ENCODE results near the gene GRIA4. TPM values are rescaled to one million over a fixed set of nuclear protein-coding genes. Genes with fewer than 3 reads are reported as not detected.

The GRIA4 gene
- total RNA-seq, 2 experiments from 2014 or later = not detected

GRCh38 chr11:105937331-105937730, 327.5 kb downstream of the GRIA4 start:
- DNase-seq = no peak
- peaks cover 3% of the 10 kb centered on the region for H3K27me3 Mint-ChIP-seq
- H3K4me1 Mint-ChIP-seq (ENCODE audit: low read depth) = no peaks in the 10 kb centered on the region
- H3K36me3 Mint-ChIP-seq = no peaks in the 10 kb centered on the region
- intact Hi-C loops (cut with micrococcal nuclease) = no loop called here
- no peaks in the 10 kb centered on the region for H3K9me3 Mint-ChIP-seq
- CTCF ChIA-PET = no interaction called here
- no peak overlapping the region for H3K4me3 Mint-ChIP-seq
- H3K27ac Mint-ChIP-seq = no peak overlapping the region
- POLR2A ChIA-PET = no interaction called here

DNA sequence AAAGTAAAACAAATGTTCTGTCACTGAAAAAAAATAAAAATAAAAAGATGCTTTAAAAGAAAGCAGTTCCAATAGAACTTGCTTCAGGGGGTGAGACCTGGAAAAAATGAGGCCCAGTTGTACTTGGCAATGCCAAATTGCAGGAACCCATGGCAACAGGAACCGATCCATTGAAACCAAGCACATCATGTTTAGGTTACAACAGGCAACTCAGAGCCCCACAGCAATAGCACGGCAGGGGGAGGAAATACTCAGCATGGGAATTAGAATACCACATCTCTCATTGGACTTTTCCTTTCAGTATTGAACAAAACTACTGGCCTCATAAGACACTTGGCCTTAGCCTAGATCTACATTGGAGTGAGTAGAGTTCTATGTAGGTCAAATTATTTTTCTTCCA, 327.9 kb downstream of the GRIA4 start:
- intact Hi-C loops (cut with micrococcal nuclease) = no loop called here
- ChIA-PET CTCF (no interaction called here), POLR2A (no interaction called here)
- Mint-ChIP-seq H3K9me3 (no peaks in the 10 kb centered on the region), H3K27me3 (peaks cover 3% of the 10 kb centered on the region), H3K4me1 (ENCODE audit: low read depth) (no peaks in the 10 kb centered on the region), H3K4me3 (no peak overlapping the region), H3K27ac (no peak overlapping the region), H3K36me3 (no peaks in the 10 kb centered on the region)
- no peak for DNase-seq

GRCh38 chr11:105942921-105943320, 333.0 kb downstream of the GRIA4 start:
- no peaks in the 10 kb centered on the region for H3K4me1 Mint-ChIP-seq (ENCODE audit: low read depth)
- no peaks in the 10 kb centered on the region for H3K36me3 Mint-ChIP-seq
- POLR2A ChIA-PET = no interaction called here
- H3K27me3 Mint-ChIP-seq = peaks cover 3% of the 10 kb centered on the region
- DNase-seq = no peak
- CTCF ChIA-PET = no interaction called here
- intact Hi-C loops (cut with micrococcal nuclease) = no loop called here
- no peaks in the 10 kb centered on the region for H3K9me3 Mint-ChIP-seq
- H3K27ac Mint-ChIP-seq = no peak overlapping the region
- H3K4me3 Mint-ChIP-seq = no peak overlapping the region

DNA sequence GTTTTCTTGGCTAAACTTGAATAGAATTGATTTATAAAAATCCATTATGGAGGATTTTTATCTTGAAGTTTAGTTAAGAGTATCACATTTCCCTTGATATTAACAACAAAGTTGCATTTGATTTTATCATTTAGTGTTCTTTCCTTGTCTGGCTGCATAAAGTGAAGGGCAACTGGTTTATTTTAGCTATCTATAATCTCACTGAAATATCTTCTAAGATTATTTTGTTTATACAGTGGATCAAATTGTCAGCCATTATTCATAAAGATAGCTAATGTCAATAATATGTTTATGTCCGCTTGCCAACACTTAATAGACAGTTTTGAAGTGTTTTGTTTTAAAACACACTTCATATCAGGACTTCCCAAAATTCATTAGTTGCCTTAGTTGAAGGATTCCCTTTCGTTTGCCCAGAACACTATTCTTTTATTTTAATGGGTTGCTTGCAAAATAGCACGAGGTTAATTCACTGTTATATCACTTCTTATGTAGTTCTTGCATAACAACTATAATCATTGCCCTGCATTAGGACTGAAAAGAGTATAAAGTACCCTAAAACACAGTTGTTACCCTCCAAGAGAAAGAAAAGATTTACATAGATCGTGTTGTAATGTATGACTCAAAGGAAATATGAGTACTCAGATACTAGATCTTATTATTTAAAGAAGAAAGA, 339.2 kb downstream of the GRIA4 start:
- Mint-ChIP-seq H3K27ac (no peak overlapping the region), H3K4me1 (ENCODE audit: low read depth) (no peaks in the 10 kb centered on the region), H3K9me3 (no peaks in the 10 kb centered on the region), H3K36me3 (no peaks in the 10 kb centered on the region), H3K4me3 (no peak overlapping the region), H3K27me3 (no peaks in the 10 kb centered on the region)
- ChIA-PET CTCF (no interaction called here), POLR2A (no interaction called here)
- intact Hi-C loops (cut with micrococcal nuclease) = no loop called here
- DNase-seq = no peak

DNA sequence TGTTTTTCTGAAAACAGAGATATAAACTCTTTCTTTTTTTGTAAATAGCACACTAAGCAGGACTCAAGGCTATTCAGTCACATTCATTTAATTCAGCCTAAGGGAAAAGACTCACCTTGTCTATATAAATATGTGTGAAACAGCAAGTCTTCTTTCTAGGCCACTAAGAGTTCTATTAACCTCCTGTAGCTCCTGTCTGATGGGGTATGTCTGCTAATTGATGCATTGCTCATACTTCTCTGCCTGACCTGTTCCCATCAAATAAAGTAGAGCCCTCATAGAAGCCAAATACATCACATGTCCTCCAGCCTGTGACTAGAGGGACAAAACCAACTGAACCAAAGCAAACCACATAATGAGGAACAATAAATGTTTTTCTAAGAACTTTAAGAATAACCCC, 344.0 kb downstream of the GRIA4 start:
- ChIA-PET POLR2A (no interaction called here), CTCF (no interaction called here)
- Mint-ChIP-seq H3K27ac (no peak overlapping the region), H3K27me3 (peaks cover 3% of the 10 kb centered on the region), H3K4me3 (no peak overlapping the region), H3K36me3 (no peaks in the 10 kb centered on the region), H3K9me3 (peaks cover 10% of the 10 kb centered on the region), H3K4me1 (ENCODE audit: low read depth) (no peaks in the 10 kb centered on the region)
- intact Hi-C loops (cut with micrococcal nuclease) = no loop called here
- DNase-seq = no peak

GRCh38 chr11:105960252-105961245, 350.7 kb downstream of the GRIA4 start:
- Mint-ChIP-seq H3K9me3 (peaks cover 16% of the 10 kb centered on the region), H3K27me3 (peaks cover 3% of the 10 kb centered on the region), H3K36me3 (peaks cover 2% of the 10 kb centered on the region), H3K4me1 (ENCODE audit: low read depth) (no peaks in the 10 kb centered on the region), H3K27ac (no peak overlapping the region), H3K4me3 (no peak overlapping the region)
- intact Hi-C loops (cut with micrococcal nuclease) = no loop called here
- ChIA-PET POLR2A (no interaction called here), CTCF (no interaction called here)
- DNase-seq = no peak

DNA sequence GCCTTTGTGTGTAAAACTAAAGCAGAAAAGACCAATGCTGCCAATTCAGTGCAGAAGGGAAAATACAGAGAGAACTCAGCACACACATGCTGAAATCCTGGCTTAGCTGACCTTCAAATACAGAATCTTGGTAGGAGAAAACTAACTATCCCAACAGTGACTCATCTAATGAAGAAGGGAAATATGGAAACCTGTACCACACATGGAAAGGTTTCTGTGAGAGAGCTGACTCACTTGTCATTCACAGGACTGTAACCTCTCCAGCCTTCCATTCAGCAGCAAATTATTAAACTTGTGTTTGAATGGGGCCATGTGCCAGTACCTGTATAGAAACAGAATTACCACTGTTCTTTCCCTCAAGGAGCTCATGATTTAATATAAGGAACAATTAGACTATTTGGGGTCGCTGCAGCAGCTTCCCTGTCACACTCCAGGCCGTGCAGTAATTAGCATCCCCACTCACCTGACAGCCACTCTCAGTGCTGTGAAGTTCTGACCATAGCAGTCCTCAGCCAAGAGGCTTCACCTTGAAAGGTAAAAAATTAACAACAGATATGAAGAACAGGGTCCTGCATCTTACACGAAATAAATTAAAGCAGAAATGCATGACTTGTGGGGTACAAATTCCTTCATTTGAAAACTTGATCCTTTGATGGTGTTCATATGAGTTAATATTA, 358.3 kb downstream of the GRIA4 start:
- Mint-ChIP-seq H3K4me1 (ENCODE audit: low read depth) (no peaks in the 10 kb centered on the region), H3K27ac (no peak overlapping the region), H3K9me3 (no peaks in the 10 kb centered on the region), H3K27me3 (no peaks in the 10 kb centered on the region), H3K4me3 (no peak overlapping the region), H3K36me3 (no peaks in the 10 kb centered on the region)
- intact Hi-C loops (cut with micrococcal nuclease) = no loop called here
- ChIA-PET POLR2A (no interaction called here), CTCF (no interaction called here)
- DNase-seq = no peak

DNA sequence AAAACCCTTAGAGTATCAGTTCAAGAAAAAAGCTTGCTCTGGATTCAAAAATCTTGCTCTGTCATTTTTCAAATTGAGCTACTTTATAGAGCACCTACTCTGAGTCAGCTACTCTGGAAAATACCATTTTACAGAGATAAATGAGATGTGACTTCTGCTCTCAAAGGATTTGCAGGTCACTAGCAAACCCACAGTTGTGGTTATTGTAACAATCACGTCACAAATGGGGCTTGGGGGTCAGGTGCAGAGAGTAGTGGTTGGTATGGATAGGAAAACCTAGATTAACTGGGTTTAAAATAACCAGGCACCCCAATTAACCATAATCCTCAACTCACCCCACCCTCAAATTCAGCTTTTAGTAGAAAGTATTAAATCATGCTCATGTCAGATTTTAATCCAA, 359.9 kb downstream of the GRIA4 start:
- H3K4me1 Mint-ChIP-seq (ENCODE audit: low read depth) = no peaks in the 10 kb centered on the region
- ChIA-PET POLR2A (no interaction called here), CTCF (no interaction called here)
- H3K27ac Mint-ChIP-seq = no peak overlapping the region
- peaks cover 2% of the 10 kb centered on the region for H3K27me3 Mint-ChIP-seq
- H3K4me3 Mint-ChIP-seq = no peak overlapping the region
- H3K36me3 Mint-ChIP-seq = no peaks in the 10 kb centered on the region
- intact Hi-C loops (cut with micrococcal nuclease) = no loop called here
- no peak for DNase-seq
- H3K9me3 Mint-ChIP-seq = no peaks in the 10 kb centered on the region

DNA sequence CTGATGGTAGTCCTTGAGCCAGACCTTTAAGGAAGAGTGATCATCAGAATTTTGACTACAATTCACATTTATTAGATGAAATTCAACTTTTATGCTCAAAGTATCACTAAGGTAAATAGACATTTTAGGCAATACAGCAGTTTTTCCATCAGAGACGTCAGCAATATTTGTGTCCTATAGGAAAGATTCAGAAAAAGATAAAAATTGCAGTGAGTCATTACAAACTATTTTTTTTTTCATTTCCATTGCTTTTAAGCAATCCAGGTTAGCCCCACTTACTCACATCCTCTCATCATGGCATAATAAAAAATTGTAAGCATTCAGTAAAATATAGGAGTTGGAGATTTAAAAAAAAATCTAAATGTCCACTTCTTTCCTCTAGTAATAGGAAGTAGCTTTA, 365.3 kb downstream of the GRIA4 start:
- ChIA-PET CTCF (no interaction called here), POLR2A (no interaction called here)
- no peak for DNase-seq
- Mint-ChIP-seq H3K27ac (no peak overlapping the region), H3K36me3 (no peaks in the 10 kb centered on the region), H3K4me3 (no peak overlapping the region), H3K9me3 (no peaks in the 10 kb centered on the region), H3K27me3 (peaks cover 4% of the 10 kb centered on the region), H3K4me1 (ENCODE audit: low read depth) (no peaks in the 10 kb centered on the region)
- intact Hi-C loops (cut with micrococcal nuclease) = no loop called here

DNA sequence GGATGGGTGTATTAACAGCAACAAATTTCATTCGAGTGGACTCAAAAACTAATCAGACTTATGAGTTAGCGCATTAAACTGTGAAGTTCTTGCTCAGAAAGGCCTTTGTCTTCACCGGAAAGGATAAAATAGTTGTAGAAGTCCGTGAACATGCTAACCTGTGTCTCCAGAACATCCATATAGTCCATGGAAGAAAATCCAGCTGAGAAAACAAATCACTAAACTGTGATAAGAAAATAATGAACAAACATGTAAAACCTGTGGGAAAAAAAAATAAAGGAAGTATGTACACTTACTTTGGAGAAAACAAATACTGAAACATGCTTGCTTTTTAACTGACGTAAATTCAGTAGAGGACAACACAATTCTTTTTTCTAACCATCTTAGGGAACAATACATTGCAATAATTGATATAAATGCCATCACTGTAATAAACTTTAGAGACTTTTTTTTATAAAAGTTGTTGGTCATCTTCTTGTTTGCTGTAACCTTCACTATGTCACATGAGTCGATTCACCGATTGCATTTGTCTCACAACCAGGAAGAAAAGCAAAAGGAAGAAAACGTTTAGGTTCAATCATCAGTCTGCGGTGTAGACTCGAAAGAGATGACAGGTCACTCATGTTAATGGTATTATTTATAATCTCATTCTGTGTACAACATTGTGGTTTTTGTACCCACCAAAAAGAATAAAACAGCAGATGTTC, 370.3 kb downstream of the GRIA4 start:
- Mint-ChIP-seq H3K27me3 (peaks cover 2% of the 10 kb centered on the region), H3K4me1 (ENCODE audit: low read depth) (no peaks in the 10 kb centered on the region), H3K9me3 (no peaks in the 10 kb centered on the region), H3K27ac (no peak overlapping the region), H3K36me3 (no peaks in the 10 kb centered on the region), H3K4me3 (no peak overlapping the region)
- intact Hi-C loops (cut with micrococcal nuclease) = no loop called here
- ChIA-PET POLR2A (no interaction called here), CTCF (no interaction called here)
- DNase-seq = no peak

- ChIA-PET POLR2A (no interaction called here), CTCF (no interaction called here)
- Mint-ChIP-seq H3K36me3 (no peaks in the 10 kb centered on the region), H3K27me3 (no peaks in the 10 kb centered on the region), H3K9me3 (no peaks in the 10 kb centered on the region), H3K27ac (no peak overlapping the region), H3K4me3 (no peak overlapping the region), H3K4me1 (ENCODE audit: low read depth) (no peaks in the 10 kb centered on the region)
- no peak for DNase-seq
- intact Hi-C loops (cut with micrococcal nuclease) = no loop called here
Measured at GRCh38 chr11:105986554-105986953, 376.7 kb downstream of the GRIA4 start.

- POLR2A ChIA-PET = no interaction called here
Measured at GRCh38 chr11:105988197-105988596, 378.3 kb downstream of the GRIA4 start.

More at GRCh38 chr11:105988197-105988596, 378.3 kb downstream of the GRIA4 start:
- Mint-ChIP-seq H3K27ac (no peak overlapping the region), H3K9me3 (peaks cover 4% of the 10 kb centered on the region), H3K4me1 (ENCODE audit: low read depth) (no peaks in the 10 kb centered on the region), H3K36me3 (peaks cover under 1% of the 10 kb centered on the region), H3K27me3 (no peaks in the 10 kb centered on the region), H3K4me3 (no peak overlapping the region)
- DNase-seq = no peak
- CTCF ChIA-PET = no interaction called here
- intact Hi-C loops (cut with micrococcal nuclease) = no loop called here
